Suprapubic skin (tissue), 4 donors: ENCODE results near the gene IL6ST. TPM values are rescaled to one million over a fixed set of nuclear protein-coding genes. Genes with fewer than 3 reads are reported as not detected.

Source experiments
- DNase-seq, 2 donors: peaks; one replicate each; pipeline ENCODE4 v3.0.0-alpha.2; 2019; ENCODE audit warnings: low spot score in 2 of 2
- H3K27ac ChIP-seq: fragments of 200-600 bp; sonication (generic); one replicate; pipeline ENCODE4 v1.5.1; 2019
- H3K27me3 ChIP-seq: fragments of 200-600 bp; sonication (generic); one replicate; pipeline ENCODE4 v1.5.1; 2019
- H3K36me3 ChIP-seq: fragments of 200-600 bp; sonication (generic); one replicate; pipeline ENCODE4 v1.5.1; 2019
- H3K4me1 ChIP-seq: fragments of 200-600 bp; sonication (generic); one replicate; pipeline ENCODE4 v1.5.1; 2019
- H3K4me3 ChIP-seq: fragments of 200-600 bp; sonication (generic); one replicate; pipeline ENCODE4 v1.5.1; 2019; ENCODE audit warnings: mild to moderate bottlenecking
- H3K9me3 ChIP-seq: fragments of 200-600 bp; sonication (generic); one replicate; pipeline ENCODE4 v1.5.1; 2019
- EP300 ChIP-seq: sonication (generic); formaldehyde crosslinking; IDR thresholded peaks from one replicate; pipeline ENCODE4 v1.6.1; 2017; ENCODE audit warnings: antibody characterized with exemption
- POLR2A ChIP-seq, 2 donors: fragments of 450-650 bp; IDR thresholded peaks; one replicate each; pipeline ENCODE4 v1.6.1; 2017; ENCODE audit warnings: antibody characterized with exemption in 2 of 2, mild to moderate bottlenecking in 2 of 2, moderate library complexity in 2 of 2
- POLR2AphosphoS5 ChIP-seq, 3 donors: sonication (generic); formaldehyde crosslinking; IDR thresholded peaks; one replicate each; pipeline ENCODE4 v1.6.1; 2017; ENCODE audit warnings: antibody characterized with exemption in 3 of 3
- WGBS: methylation state at CpG from one replicate; pipeline ENCODE4 v1.1.5; 2018; 5-methylcytosine and 5-hydroxymethylcytosine counted together
- total RNA-seq, 4 donors: library from RNA; depleted of rRNA; stranded (reverse); fragments of >200 nt; gene quantifications; one replicate each; pipeline ENCODE4 v1.1.0, GENCODE V29; 2016
- TF ChIP-seq, protein P1 (sequence below), 2 donors: fragments of 200-600 bp in 1 of 2; fragments of 450-650 bp in 1 of 2; sonication (generic) in 1 of 2; IDR thresholded peaks; one replicate each; pipeline ENCODE4 v1.5.1; 2016 to 2019; ENCODE audit warnings: antibody characterized with exemption in 2 of 2, mild to moderate bottlenecking in 1 of 2, moderate library complexity in 1 of 2

Gene IL6ST
- total RNA-seq, 4 donors from 2014 or later = 47.0 to 110 (median 87.5) TPM

DNA sequence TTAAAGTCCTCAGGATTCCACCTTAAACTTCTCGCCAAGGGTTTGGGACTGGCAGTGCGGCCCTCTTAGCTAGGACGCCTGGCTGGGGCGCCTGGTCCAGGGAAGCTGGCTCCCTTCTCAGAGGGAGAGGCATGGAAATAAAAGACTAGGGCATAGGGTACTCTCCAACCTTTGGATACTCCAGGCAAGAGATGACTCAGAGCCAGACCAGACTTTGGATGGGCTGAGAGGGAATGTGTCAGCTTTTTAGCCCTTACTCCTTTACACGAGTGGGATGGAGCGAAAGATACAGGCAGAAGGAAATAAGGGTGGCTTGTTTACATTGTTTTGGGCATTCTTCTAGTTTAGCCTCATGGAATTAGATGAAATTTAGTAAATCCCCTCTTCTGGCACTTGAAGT is 95.4 kb downstream of the IL6ST start:
- no peak overlapping the region for H3K27ac ChIP-seq
- TF ChIP-seq POLR2AphosphoS5 (IDR thresholded peaks at IDR 0.05) = no peak
- no peaks in the 10 kb centered on the region for H3K27me3 ChIP-seq
- H3K4me1 ChIP-seq = peaks cover 22% of the 10 kb centered on the region
- DNase-seq = no peak
- H3K36me3 ChIP-seq = no peaks in the 10 kb centered on the region
- no peak overlapping the region for H3K4me3 ChIP-seq
- no peaks in the 10 kb centered on the region for H3K9me3 ChIP-seq
- 84% methylated on average over 6 of the region's 6 CpGs for WGBS

DNA sequence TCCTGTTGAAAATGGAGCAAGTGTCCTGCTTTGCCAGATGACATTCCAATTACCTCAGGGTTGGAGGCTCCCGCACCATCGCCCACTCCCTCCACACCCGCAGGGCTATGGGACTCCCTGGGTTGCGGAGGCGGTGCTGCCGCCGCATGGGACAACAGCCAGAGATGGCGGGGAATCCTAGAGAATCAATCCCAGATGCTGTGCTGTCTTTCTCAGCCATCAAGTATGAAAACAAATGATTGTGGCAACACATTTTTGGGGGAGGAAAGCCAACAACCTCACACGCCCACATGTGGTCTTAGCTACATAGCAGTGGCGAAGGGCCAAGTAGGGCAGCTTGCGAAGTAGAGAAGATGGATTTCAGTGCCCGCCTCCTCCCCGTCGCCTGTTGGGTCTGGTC is 96.9 kb downstream of the IL6ST start:
- peak; percentile 88 for DNase-seq
- Histone ChIP-seq H3K27ac (no peak overlapping the region), H3K36me3 (no peaks in the 10 kb centered on the region), H3K9me3 (no peaks in the 10 kb centered on the region), H3K4me3 (no peak overlapping the region), H3K27me3 (no peaks in the 10 kb centered on the region), H3K4me1 (peaks cover 10% of the 10 kb centered on the region)
- TF ChIP-seq POLR2A (IDR thresholded peaks at IDR 0.05) (no peak), POLR2AphosphoS5 (IDR thresholded peaks at IDR 0.05) (peak in 2 of 3 donors; percentile 35 to 88), EP300 (no peak)
- TF ChIP-seq, protein P1, sequence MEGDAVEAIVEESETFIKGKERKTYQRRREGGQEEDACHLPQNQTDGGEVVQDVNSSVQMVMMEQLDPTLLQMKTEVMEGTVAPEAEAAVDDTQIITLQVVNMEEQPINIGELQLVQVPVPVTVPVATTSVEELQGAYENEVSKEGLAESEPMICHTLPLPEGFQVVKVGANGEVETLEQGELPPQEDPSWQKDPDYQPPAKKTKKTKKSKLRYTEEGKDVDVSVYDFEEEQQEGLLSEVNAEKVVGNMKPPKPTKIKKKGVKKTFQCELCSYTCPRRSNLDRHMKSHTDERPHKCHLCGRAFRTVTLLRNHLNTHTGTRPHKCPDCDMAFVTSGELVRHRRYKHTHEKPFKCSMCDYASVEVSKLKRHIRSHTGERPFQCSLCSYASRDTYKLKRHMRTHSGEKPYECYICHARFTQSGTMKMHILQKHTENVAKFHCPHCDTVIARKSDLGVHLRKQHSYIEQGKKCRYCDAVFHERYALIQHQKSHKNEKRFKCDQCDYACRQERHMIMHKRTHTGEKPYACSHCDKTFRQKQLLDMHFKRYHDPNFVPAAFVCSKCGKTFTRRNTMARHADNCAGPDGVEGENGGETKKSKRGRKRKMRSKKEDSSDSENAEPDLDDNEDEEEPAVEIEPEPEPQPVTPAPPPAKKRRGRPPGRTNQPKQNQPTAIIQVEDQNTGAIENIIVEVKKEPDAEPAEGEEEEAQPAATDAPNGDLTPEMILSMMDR (IDR thresholded peaks at IDR 0.05) = no peak
- 45% methylated on average over 14 of the region's 14 CpGs for WGBS

DNA sequence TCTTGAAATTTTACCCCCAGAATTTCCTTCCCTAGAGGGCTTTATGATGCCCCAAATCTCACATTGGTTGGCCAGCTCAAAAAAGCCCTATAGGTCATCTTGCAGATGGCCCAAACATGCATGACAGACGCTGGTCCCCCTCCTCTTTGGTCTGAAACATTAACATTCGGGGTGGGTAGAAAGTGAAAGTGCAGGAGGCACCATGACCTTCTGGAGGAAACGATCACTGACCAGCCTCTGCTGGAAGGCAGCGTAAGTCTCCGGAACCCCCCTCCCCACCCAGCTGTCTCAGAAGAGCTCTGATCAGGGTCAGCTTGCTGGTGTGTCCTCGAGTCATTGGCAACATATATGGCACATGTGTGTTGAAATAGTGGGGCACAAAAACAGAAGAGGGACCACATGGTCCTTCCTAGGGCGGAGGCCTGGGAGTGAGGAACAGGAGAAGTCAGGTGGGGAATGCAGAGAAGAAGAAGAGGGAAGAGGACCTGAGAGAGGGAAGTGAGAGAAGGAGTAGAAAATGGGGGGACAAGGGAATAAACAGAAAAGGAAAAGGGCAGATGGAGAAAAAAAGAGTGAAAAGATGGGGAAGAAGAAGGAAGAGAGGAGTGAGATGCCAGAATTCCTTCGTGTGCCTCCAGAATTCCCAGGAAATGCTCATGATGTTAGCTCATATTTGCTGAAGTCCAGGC is 97.4 kb downstream of the IL6ST start:
- no peaks in the 10 kb centered on the region for H3K9me3 ChIP-seq
- 80% methylated on average over 8 of the region's 8 CpGs for WGBS
- peaks cover 10% of the 10 kb centered on the region for H3K4me1 ChIP-seq
- no peak overlapping the region for H3K4me3 ChIP-seq
- H3K27ac ChIP-seq = no peak overlapping the region
- DNase-seq = no peak
- no peaks in the 10 kb centered on the region for H3K27me3 ChIP-seq
- H3K36me3 ChIP-seq = no peaks in the 10 kb centered on the region
- TF ChIP-seq, protein P1 (IDR thresholded peaks at IDR 0.05) = no peak
- no peak for TF ChIP-seq EP300
- TF ChIP-seq POLR2A (IDR thresholded peaks at IDR 0.05) = no peak
- no peak for TF ChIP-seq POLR2AphosphoS5 (IDR thresholded peaks at IDR 0.05)

DNA sequence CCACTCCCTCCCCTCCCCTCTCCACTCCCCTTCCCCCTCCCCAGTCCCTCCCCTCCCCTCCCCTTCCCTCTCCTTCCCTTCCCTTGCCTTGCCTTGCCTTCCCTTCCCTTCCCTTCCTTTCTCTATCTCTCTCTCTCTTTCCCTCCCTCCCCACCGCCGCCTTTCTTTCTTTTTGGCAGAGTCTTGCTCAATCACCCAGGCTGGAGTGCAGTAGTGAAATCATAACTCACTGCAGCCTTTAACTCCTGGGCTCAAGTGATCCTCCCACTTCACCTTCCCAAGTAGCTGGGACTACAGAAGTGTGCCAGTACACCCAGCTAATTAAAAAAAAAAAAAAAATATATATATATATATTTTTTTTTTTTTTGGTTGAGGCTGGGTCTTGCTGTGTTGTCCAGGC is 98.1 kb downstream of the IL6ST start:
- Histone ChIP-seq H3K4me3 (no peak overlapping the region), H3K9me3 (no peaks in the 10 kb centered on the region), H3K27me3 (no peaks in the 10 kb centered on the region), H3K36me3 (no peaks in the 10 kb centered on the region), H3K27ac (no peak overlapping the region), H3K4me1 (peaks cover 10% of the 10 kb centered on the region)
- 66% methylated on average over 2 of the region's 2 CpGs for WGBS
- DNase-seq = no peak
- TF ChIP-seq, protein P1 (IDR thresholded peaks at IDR 0.05) = no peak
- TF ChIP-seq POLR2A (IDR thresholded peaks at IDR 0.05) (no peak), EP300 (no peak), POLR2AphosphoS5 (IDR thresholded peaks at IDR 0.05) (no peak)

DNA sequence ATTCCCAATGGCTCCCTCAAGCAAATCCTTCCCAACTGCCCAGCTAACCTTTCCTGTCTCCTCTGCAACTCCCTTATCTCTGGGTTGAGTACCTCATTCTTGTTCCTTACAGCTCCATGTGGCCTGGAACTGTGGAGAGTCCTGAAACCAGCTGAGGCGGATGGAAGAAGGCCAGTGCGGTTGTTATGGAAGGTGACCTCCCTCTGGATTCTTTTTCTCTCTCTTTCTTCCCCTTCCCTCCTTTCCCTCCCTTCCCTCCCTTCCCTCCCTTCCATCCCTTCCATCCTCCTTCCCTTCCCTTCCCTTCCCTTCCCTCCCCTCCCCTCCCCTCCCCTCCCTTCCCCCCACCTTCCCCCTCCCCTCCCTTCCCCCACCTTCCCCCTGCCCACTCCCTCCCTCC is 98.5 kb downstream of the IL6ST start:
- TF ChIP-seq POLR2AphosphoS5 (IDR thresholded peaks at IDR 0.05) = no peak
- TF ChIP-seq, protein P1 (IDR thresholded peaks at IDR 0.05) = no peak
- no peak for TF ChIP-seq POLR2A (IDR thresholded peaks at IDR 0.05)
- TF ChIP-seq EP300 = no peak
- 95% methylated on average over 2 of the region's 2 CpGs for WGBS
- H3K36me3 ChIP-seq = no peaks in the 10 kb centered on the region
- H3K4me3 ChIP-seq = no peak overlapping the region
- H3K9me3 ChIP-seq = no peaks in the 10 kb centered on the region
- no peaks in the 10 kb centered on the region for H3K27me3 ChIP-seq
- no peak for DNase-seq
- H3K4me1 ChIP-seq = peaks cover 10% of the 10 kb centered on the region
- H3K27ac ChIP-seq = no peak overlapping the region

DNA sequence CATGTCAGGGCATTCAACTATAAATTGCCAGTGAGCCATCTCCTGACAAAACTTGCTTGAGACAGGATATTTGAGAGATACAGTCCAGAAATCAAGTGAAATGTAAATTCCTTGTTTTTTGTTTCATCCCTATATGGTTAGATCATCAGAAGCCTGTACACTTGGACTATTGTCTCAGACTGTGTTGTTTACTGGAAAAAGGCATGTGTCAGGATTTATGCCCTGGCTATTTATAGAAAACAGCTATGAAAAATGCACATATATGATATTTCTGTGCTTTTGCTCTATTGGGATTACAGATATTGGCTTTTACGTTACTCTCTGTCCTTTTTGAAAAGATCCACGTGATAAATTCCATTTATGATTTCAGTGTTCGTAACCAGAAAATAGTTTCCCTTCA is 99.4 kb downstream of the IL6ST start:
- Histone ChIP-seq H3K4me3 (no peak overlapping the region), H3K4me1 (peaks cover 10% of the 10 kb centered on the region)
- TF ChIP-seq EP300 = no peak
- no peak for TF ChIP-seq POLR2A (IDR thresholded peaks at IDR 0.05)
- TF ChIP-seq POLR2AphosphoS5 (IDR thresholded peaks at IDR 0.05) = no peak

More for the DNA sequence above, 99.4 kb downstream of the IL6ST start:
- Histone ChIP-seq H3K27me3 (no peaks in the 10 kb centered on the region), H3K36me3 (no peaks in the 10 kb centered on the region), H3K9me3 (no peaks in the 10 kb centered on the region), H3K27ac (no peak overlapping the region)
- 91% methylated on average over 3 of the region's 3 CpGs for WGBS
- DNase-seq = no peak
